Left lobe of liver (tissue), 2 donors: ENCODE data around the gene MTAP. TPM values are rescaled to one million over a fixed set of nuclear protein-coding genes. Genes with fewer than 3 reads are reported as not detected.

Experiments used
- ATAC-seq: fragments of 200-7000 bp; cut with Tn5 transposase; one replicate; pipeline ENCODE4 v1.9.1; 2020; ENCODE audit warnings: mild to moderate bottlenecking, moderate library complexity
- DNase-seq: peaks from one replicate; pipeline ENCODE4 v3.0.0-alpha.2; 2020; ENCODE audit warnings: low spot score
- total RNA-seq: library from RNA; stranded (reverse); gene quantifications from one replicate; pipeline ENCODE4 v1.2.1, GENCODE V29; 2021
- donor health status: DM: no; HTN: no; CAD: no; lungs with moderate emphysema.
- donor health status: DM: no; HTN: yes; CAD: no.

MTAP gene
- total RNA-seq, 1 donor from 2014 or later, result 15.1 TPM

- ATAC-seq, result no peak
- no peak for DNase-seq
Measured at GRCh38 chr9:21804331-21804730, 1.9 kb downstream of the MTAP start.

- no peak for ATAC-seq
- DNase-seq, result no peak
Measured at GRCh38 chr9:21804791-21805190, 2.4 kb downstream of the MTAP start.

GRCh38 chr9:21806644-21807043 lies 4.2 kb downstream of the MTAP start:
- ATAC-seq (no peak), DNase-seq (no peak)

- DNase-seq, result no peak
- no peak for ATAC-seq
Measured at GRCh38 chr9:21810388-21810787, 8.0 kb downstream of the MTAP start.

- ATAC-seq (no peak), DNase-seq (no peak)
Measured at GRCh38 chr9:21810881-21811280, 8.4 kb downstream of the MTAP start.

GRCh38 chr9:21811914-21812313 lies 9.5 kb downstream of the MTAP start:
- no peak for DNase-seq
- no peak for ATAC-seq

- ATAC-seq, result no peak
- DNase-seq, result no peak
Measured at GRCh38 chr9:21812415-21812814, 10.0 kb downstream of the MTAP start.

GRCh38 chr9:21812946-21813568 lies 10.6 kb downstream of the MTAP start:
- DNase-seq (peak; percentile 71), ATAC-seq (peak; percentile 96)

- DNase-seq (peak; percentile 59), ATAC-seq (peak; percentile 86)
Measured at GRCh38 chr9:21813575-21814473, 11.4 kb downstream of the MTAP start.

- ATAC-seq (no peak), DNase-seq (no peak)
Measured at GRCh38 chr9:21815643-21816042, 13.2 kb downstream of the MTAP start.

- DNase-seq, result no peak
- ATAC-seq, result no peak
Measured at GRCh38 chr9:21817176-21817575, 14.7 kb downstream of the MTAP start.

- ATAC-seq, result no peak
- DNase-seq, result no peak
Measured at GRCh38 chr9:21825637-21826036, 23.2 kb downstream of the MTAP start.

- no peak for ATAC-seq
- DNase-seq, result no peak
Measured at GRCh38 chr9:21828853-21829410, 26.5 kb downstream of the MTAP start.

- no peak for ATAC-seq
- no peak for DNase-seq
Measured at GRCh38 chr9:21830589-21830988, 28.2 kb downstream of the MTAP start.

- ATAC-seq (no peak), DNase-seq (no peak)
Measured at GRCh38 chr9:21831841-21832509, 29.5 kb downstream of the MTAP start.

- peak; percentile 44 for ATAC-seq
- DNase-seq, result no peak
Measured at GRCh38 chr9:21833090-21833801, 30.8 kb downstream of the MTAP start.

- DNase-seq, result no peak
- ATAC-seq, result no peak
Measured at GRCh38 chr9:21835121-21835520, 32.7 kb downstream of the MTAP start.

- ATAC-seq, result no peak
Measured at GRCh38 chr9:21836437-21837161, 34.2 kb downstream of the MTAP start.

GRCh38 chr9:21837501-21837900 lies 35.1 kb downstream of the MTAP start:
- DNase-seq (no peak), ATAC-seq (no peak)

More at GRCh38 chr9:21836437-21837161, 34.2 kb downstream of the MTAP start:
- no peak for DNase-seq

- DNase-seq (no peak), ATAC-seq (no peak)
Measured at GRCh38 chr9:21840647-21841046, 38.2 kb downstream of the MTAP start.
